Epithelial cell of prostate (primary cell): ENCODE results near the gene LRRC47.

Experiments used
- DNase-seq: peaks from one replicate; pipeline ENCODE4 v3.0.0-alpha.2; 2011; ENCODE audit warnings: low read depth, low spot score
- H3K27ac ChIP-seq: fragments of 450-650 bp; 2 replicates; pipeline ENCODE4 v1.5.1; 2017; ENCODE audit warnings: mild to moderate bottlenecking

Gene LRRC47

DNA sequence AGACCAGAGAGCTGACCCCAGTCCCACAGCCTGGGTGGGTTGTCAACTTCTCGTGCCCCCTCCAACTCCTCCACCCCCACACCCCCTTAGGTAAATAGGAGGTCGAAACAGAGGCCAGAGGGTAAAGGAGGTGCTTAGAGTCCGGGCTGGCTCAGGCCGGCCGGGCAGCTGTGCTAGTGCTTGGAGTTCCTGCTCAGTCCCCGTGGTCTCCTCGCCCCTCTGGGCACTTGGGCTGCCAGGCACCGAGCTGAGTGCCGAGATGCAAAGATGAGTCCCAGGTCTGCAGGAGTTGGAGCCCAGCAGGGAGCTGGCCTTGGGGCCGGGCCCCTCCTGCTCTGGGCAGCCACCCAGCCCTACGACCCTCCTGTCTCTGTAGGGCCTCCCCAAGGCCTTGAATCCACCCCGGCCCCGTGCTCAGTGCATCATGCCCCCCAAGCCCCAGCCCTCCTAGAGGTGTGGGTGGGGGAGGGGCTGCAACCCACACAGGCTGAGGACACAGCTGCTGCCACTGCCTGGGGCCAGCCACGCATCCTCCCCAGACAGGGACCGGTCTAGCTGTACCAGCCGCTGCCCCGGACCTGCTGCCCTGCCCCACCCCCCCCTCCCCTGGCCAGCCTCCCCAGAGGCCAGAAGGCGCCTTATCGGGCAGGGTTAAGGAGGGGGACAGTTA lies 21.9 kb downstream of the LRRC47 start:
- DNase-seq, result no peak
- no peak overlapping the region for H3K27ac ChIP-seq

DNA sequence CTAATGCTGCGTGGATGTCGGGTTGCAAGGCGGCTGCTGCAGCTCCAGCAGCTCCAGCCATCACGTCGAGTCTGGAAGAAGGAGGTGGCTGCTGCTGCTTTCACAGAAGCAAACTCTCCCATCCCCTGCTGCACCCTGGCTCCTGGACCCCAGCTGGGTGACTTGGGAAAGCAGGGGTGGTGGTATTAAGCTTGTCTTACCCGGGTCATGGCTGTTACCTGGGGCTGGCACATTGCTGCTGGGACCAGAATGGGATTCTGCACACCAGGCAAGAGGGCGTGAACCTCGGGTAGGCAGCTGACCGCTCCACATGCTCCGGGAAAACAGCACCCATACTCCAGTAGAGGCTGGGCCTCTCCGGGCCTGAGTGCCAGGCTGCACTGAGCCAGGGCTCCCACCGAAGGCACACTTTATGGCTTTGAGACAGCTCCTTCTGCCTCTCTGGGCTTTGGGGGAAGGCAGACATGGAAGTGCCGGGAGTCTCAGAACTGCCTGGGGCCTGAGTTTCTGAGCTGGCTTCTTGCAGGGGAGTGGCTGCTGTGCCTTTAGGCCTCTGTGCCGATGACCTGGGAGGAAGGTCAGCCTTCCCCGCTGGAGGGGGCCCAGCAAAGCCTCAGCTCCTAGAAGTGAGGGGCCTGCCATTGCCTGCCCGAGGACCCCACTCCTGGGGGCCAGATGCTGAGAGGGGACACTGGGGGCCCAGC lies 22.6 kb downstream of the LRRC47 start:
- DNase-seq, result no peak
- no peak overlapping the region for H3K27ac ChIP-seq

DNA sequence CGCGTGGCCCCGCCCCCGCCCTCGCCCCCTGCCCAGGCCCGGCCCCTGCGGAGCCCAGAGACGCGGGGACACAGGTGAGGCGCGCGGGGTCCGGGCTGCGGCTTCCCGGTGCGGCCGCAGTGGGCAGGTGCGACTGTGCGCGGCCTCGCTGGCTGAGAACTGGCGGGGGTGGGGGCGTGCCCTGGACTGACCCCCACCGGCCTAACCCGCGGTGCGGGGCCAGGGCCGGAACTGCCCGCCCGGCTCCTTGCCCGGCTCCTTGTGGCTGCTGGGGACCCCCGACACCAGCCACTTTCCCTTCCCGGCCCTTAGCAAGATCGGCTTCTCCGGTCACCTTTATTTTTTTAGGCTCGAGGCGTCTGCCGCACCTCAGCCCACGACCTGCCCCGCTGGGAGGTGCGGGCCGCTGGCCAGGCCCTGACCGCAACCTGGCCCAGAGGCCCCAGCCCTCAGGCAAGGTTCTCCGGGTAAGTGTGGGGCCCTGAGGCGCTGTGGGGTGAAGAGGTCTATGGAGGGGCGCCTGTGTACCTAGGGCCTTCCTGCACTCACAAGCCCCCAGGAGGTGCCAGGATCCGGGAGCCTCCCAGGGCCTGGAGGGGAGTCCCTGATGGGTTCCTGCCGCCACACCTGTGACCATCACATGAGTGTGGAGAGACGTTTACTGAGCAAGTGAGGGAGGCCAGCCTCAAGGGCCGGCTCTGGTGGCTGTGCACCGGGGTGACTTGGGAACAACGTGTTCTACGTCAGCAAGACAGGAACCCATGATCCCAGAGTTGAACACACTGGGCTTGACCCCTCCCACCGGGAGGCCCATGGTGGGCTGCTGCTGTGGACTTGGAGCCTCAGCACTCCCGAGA lies 23.4 kb downstream of the LRRC47 start, which contains the start of gene SMIM1:
SMIM1 (plus strand) TSS at position 35 of the 857 bp plus-strand sequence. CDS start 2,625 bp downstream, outside the sequence.
- H3K27ac ChIP-seq, result no peak within 1 kb of the TSS
- no peak for DNase-seq

DNA sequence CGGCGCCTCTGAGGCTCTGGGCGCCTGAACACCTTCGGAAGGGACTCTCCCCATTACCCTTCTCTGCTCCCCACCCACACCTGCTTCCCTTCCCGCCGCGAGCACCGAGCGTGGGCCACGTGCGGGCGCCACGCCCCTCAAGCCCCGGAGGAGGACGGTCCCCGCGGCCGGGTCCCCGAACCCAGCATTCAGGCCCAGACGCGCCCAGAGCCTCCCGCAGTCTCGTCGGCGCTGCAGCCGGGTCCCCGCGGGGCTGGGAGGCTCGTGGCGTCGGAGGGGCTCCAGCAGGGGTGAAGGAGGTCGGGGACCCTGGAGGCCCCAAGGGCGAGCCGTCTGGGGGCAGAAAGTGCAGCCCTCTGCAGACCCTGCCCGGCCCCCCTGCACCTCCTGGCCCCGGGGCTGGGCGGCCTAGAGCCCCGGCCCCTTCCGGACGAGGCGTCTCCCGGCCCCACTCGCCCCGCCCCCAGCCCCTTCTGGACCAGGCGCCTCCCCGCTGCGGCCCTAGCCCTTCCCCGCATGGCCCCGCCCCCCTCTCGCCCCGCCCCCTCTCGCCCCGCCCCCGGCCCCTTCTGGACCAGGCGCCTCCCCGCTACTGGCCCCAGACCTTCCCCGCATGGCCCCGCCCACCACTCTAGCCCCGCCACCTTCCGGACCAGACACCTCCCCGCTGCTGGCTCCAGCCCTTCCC lies 24.1 kb downstream of the LRRC47 start:
- DNase-seq, result peak; percentile 29
- H3K27ac ChIP-seq, result no peak overlapping the region

DNA sequence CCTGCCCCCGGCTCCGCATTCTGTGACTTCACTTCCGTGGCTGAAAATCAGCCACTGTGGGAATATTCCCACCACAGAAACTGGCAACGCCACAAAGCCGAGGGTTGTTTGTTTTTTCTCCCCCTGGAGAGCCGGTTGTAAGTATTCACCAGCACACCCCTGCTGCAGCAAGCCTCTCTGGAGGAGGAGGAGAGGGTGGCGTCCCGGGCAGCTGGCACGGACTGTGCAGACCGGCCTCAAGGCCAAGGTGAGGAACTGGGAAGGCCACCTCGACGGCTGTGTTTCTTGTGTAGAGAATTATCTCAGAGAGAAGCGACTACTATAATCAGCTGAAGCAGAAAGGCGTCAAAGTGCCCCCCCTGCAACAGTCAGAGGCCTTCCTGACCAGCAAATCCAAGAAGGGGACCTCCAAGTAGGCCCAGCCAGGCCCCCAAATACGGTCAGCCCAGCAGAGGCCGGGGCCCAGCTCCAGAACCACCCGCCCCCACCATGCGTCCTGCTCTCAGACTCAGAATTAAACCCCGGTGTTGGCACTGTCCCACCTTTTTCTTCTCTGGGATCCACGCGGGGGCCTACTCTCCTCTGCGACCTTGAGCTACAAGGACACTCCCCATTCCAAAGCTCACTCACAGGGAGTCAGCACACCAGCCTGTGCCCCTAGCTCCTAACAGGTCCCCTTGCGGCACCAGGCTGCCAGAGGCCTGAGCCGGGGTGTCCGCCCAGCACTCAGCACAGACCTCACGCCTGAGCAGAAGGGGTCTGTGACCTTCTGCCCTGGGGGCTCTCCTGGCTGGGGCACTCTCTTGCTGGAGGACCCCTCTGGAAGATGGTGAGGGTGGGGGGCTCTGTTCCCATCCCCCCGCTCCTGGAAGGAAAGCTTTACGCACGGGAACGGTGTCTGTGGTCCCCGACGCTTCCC lies 24.9 kb downstream of the LRRC47 start:
- no peak overlapping the region for H3K27ac ChIP-seq
- no peak for DNase-seq

DNA sequence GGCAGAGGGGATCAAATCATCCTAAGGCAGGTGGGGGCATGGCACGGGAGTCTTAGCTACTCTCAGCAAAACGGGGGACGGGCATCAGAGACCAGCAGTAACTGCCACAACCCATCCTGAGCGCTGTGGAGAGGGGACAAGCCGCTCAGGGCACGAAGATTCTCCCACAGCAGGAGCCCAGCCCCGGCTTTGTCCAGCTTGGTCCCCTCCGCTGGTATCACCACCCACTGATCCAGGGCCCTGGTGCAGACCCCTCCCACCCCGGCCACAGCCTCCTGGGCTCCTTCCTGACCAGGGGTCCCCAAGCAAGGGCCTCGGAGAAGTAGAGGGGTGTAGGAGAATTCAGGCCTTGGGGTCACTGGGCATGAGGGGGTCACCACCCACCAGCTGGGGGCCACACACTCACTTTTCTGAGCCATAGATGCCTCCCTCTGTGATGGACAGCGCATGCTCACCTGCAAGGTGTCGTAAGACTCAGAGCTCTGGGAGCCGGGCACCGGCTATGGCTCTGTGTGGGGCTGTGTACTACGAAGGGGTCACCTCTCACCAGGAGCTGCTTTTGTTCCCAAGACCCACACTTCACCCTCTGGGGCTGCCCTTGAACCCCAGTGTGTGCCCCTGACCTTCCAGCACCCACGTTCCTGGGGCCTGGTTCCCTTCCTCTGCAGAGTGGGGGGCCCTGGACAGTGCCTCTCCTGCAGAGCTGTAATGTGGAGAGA lies 26.1 kb downstream of the LRRC47 start:
- no peak for DNase-seq
- no peak overlapping the region for H3K27ac ChIP-seq

DNA sequence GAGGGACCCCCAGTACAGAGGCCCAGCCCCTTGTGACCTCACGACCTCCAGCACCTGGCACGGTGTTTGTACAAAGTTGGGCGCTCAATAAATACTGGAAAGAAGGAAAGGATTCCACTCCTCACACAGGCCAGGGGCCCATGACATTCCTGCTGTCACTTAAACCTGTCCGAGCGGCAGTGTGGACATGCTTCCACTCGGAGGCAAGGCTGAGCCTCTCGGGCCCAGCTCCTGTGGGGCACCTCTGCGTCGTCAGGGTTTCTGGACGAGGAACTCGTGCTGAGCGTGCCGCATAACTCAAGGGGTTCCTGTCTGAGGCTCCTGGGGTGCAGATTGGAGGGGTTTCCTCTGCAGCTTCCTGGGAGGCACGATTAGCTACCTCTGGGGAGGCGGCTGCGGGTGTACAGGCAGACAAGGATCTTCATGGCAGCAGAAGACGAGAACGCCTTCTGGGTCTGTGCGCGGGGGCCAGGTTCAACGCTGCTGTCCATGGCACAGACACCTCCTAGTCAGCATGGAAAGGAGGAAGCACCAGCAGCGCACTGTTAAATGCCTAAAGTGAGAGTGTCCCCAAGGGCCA lies 27.4 kb downstream of the LRRC47 start:
- no peak for DNase-seq
- no peak overlapping the region for H3K27ac ChIP-seq

DNA sequence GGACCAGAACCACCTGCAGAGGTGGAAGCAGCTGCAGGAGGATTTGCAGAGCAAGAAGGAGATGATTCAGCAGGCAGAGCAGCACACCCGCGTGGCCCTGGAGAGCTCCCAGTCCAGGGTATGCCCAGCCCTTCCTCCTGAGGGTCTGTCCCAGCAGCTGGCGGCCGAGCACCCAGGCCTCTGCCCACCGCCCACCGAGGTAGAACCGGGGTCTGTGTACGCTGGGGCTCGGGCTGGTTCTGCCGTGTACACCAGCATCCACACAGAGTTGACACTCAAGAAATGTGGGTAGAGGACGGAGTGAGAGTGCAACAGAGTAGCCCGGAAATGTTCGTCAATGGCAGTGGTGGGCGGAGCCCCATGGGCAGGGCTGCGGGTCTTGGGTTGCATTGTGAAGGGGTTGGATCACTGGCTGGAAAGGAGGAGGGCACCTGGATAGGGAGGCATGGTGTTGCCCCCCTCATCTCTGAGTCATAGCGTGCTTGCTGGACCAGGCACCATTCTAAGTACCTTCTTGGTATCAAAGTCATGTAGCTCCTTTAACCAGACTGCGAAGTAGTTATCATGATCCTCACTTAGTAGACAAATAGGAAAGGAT lies 28.9 kb downstream of the LRRC47 start:
- no peak overlapping the region for H3K27ac ChIP-seq
- no peak for DNase-seq

DNA sequence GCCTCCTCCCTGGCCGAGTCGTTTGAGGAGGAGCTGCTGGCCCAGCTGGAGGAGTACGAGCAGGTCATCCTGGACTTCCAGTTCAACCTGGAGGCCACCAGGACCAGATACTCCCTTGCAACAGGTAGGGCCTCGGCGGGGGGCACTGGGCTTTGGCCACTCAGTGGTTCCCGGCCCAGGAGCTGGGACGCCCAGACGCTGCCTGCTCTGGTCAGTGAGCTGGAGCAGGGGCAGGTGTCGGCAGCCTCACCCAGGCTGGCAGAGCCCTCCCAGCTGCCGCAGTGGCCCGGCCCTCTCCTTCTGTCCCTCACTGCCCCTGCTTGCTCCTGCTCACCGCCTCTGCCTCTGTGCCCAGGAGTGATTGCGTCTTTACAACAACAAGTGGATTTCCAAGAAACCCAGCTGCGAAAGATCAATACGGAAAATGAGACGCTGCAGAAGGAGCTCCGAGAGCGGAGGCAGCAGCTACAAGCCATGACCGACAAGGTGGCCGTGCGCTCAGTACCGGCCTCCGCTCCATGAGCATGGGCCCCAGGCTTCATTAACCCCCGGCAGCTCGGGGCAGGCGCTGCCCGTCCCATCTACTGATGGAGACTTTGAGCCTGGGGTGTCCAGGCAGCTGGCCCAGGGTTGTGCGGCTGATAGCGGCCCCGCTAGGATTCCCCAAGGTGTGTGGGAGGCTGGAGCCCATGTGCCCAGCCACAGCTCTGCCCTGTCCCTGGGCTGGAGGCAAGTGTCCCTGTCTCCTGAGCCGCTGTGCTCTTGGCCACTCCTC lies 32.8 kb downstream of the LRRC47 start:
- no peak overlapping the region for H3K27ac ChIP-seq
- DNase-seq, result no peak

DNA sequence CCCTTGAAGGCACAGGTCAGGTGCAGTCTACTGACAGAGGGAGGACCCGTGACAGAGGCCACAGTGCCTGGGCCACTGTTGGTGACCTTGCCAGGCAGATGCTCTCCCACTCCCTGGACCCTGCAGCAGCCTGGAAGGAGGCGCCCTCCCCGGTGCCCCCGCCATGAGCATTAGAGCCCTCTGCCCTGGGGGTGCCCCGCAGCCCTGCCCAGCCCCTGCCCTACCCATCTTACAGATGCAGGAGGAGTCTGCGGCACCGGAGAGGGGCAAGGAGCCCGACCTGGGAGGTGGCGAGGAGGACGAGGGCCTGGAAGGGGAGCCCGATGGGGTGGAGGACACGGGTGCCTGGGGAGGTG lies 33.4 kb downstream of the LRRC47 start:
- no peak for DNase-seq
- no peak overlapping the region for H3K27ac ChIP-seq

DNA sequence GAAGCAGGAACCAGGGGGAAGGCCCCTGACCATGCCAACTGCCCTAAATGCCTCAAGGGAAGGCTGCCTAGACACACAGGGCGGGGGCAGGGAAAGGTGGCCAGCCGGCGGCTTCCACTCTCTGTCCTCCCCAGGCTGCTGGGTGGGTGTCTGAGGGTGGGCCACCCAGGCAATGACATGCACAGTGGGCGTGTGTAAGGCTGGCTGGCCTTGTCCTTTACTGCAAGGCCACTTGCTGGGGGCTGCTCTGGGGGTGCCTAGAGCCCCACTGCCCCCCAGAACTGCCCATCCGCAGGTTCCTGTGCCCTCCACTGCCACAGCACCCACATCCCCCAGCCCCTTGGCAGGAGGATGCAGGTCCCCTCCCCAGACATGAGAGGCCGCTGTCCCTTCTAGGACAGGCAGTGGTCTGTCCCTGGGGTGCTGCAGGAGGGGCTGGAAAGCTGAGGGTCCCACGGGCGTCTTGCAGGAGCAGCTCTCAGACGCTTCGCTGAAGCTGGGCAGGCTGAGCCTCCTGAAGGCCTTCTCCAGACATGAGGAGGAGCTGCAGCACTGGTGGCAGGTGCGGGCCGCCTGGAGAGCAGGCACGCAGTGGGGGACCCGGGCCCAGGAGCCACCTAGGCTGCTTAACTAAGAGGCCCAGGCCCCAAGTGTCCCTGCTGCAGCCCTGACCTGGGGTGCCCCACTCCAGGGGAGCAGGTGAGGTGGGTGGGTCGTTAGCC lies 34.0 kb downstream of the LRRC47 start:
- DNase-seq, result no peak
- H3K27ac ChIP-seq, result no peak overlapping the region

DNA sequence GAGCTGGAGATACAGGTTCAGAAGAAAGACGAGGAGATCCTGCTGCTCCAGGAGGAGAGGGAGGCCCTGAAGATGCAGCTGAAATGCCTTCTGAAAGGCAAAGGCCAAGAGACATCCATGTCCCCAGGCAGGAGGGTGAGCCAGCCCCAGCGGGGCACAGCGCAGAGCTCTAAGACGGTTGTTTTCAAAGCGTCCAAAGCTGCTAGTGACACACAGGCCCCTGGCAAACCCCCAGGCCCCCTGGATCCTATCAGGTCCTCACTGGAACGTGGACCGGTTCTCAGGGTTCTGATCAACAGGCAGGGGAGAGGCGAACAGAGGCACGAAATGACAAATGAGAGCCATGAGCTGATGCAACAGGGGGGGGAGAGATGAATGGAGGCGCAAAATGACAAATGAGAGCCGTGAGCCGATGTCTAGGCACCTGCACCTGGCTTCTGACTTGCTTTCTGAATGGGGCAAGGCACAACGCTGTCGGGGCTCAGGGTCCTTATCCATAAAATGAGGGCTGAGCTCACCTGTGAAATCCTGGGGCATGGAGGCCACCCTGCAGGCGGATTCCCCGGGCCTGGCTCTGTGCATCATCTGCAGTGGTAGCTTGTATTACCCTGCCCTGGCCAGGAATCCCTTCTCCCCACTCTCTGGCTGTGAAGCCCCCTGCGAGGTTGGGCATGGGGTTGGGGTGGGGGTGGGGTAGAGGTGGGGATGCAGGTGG lies 34.8 kb downstream of the LRRC47 start:
- H3K27ac ChIP-seq, result no peak overlapping the region
- no peak for DNase-seq

DNA sequence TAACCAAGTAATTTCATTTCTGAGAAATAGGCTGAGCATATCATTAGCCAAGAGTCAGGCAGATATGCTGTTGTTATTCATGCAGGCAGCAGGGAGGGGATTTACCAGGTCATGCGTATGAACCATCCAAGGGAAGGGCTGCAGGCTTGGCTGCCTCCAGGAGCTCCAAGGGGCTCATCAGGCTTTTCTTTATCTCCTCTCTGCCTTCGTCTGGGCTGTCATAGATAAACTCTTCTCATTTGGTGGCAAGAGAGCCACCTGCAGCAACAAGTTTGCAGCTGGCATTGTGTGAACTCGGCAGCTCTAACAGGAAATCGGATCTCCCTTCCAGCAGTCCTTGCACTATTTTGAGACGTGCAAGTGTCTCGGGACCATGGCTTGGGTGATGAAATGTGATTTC lies 36.5 kb downstream of the LRRC47 start:
- H3K27ac ChIP-seq, result no peak overlapping the region
- no peak for DNase-seq

DNA sequence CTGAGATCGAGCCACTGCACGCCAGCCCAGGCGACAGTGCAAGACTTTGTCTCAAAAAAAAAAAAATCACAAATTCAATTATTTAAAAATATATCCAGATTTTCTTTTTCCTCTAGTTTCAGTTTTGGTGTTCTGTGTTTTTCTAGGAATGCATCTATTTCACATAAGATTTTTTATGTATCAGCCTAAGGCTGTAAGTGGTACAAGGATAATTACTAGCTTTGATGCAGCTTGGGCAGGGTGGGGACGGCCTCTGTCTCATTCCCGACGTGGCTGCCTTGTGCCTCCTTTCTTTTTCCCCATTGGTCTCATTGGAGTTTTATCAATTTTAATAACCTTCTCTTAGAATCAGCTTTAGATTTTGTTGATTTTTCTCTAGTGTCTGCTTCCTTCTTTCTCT lies 37.1 kb downstream of the LRRC47 start:
- DNase-seq, result no peak
- no peak overlapping the region for H3K27ac ChIP-seq

DNA sequence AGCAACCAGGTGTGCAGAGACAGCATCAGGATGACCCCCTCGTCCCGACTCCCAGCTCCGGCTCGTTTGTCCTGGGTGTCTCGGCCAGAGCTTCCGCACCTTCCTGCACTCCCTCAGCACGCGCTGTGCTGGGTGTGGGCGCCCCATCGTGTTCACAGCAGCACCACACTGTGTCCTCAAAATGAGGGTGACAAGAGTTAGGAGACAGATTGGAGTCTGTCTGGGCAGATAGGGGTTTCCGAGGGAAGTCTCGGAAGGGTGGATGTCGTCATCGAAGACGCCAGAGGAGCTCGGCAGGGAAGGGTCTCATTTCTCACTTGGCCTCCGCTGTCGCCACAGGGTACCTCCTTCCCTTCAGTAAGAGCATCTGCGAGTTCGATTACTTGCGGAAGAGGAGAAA lies 39.9 kb downstream of the LRRC47 start:
- no peak for DNase-seq
- no peak overlapping the region for H3K27ac ChIP-seq
